NCI-H748 (cell line): ENCODE measurements around the gene COBL.
A peak's percentile ranks its signal among the peaks of the same experiment; 100 is the strongest.
"Not testable (repeated sequence)": the region's sequence is repeated elsewhere in the genome, so short reads cannot be mapped to it uniquely, and the experiment has no call there.

Source experiments
- DNase-seq: peaks from one replicate; lab custom pipeline; 2025; ENCODE audit not compliant: unreplicated experiment; lab: John Stamatoyannopoulos, UW

The COBL gene

DNA sequence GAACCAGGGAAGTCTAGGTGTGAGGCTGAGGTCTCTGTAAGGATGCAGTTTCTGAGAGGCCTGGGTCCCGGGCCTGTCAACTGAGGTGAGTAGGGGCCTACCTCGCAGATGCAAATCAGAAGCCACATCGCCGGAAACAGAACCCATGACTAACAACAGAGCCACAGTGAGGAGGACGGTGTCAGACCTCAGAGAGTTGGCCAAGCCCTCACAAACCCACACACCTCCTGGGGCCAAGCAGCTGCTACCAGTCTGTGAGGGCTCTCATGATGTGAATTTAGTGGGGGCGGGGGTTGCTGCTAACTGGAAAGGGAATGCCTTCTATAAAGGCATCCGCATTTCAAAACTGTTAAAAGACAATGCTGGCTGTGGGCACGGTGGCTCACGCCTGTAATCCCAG lies 103.0 kb downstream of the COBL start:
- no peak for DNase-seq

DNA sequence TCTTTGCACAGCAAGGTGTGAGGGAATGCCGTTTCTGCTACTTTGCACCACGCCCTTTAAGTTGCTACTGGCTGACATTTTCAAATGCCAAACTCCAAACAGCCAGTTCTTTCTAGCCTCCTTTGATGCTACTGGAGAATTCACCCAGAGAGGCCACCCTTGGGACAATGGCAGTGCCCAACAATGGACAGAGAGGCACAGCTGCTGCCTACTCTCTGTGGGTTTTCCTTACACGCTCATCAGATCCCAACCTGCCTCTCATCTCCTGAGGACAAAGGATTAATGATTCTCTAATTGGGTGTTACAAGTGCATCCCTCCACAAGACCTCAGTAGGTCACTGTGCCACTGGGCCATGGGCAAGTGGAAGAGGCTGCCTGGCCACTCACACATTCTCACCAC lies 105.8 kb downstream of the COBL start:
- DNase-seq: peak; percentile 16

DNA sequence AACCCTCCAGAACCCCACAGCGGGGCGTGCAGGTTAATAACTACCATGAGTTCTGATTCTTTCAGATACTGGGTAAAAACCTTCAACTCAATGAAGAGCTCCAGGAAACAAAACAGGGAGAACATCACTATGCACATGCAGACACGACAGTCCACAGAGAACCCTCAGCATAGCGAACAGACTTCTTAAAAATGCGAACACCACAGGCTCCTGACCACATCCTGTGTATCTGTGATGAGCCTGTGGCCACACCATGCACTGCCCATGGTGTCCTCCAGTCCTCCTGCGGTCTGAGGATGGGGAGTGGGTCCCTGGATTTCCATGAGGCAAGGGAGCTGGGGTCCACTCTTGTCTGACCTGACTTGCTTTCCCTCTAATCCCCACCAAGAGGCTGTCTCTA lies 107.2 kb downstream of the COBL start:
- peak; percentile 52 for DNase-seq

DNA sequence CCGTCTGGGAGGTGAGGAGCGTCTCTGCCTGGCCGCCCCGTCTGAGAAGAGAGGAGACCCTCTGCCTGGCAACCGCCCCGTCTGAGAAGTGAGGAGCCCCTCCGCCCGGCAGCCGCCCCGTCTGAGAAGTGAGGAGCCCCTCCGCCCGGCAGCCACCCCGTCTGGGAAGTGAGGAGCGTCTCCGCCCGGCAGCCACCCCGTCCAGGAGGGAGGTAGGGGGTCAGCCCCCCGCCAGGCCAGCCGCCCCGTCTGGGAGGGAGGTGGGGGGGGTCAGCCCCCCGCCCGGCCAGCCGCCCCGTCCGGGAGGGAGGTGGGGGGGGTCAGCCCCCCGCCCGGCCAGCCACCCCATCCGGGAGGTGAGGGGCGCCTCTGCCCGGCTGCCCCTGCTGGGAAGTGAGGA lies 108.5 kb downstream of the COBL start:
- DNase-seq: not testable (repeated sequence)

DNA sequence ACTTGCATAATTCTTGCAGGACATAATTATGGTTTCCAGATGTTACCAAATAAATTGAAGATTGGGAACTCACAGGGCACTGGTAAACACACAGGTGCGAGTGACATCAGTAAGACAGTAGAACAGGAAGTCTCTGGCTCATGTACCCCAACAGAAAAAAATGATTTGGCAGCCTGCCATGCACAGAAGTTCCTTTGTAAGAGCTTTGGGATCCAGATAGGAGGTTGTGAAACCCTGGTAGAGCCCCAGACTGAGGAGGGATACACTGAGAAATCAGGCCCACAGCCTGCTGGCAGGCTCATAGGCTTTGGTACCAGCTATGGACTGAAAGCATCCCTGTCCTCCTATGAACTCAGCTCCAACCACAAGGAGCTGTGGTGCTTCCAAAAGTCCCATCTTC lies 118.0 kb downstream of the COBL start:
- no peak for DNase-seq

DNA sequence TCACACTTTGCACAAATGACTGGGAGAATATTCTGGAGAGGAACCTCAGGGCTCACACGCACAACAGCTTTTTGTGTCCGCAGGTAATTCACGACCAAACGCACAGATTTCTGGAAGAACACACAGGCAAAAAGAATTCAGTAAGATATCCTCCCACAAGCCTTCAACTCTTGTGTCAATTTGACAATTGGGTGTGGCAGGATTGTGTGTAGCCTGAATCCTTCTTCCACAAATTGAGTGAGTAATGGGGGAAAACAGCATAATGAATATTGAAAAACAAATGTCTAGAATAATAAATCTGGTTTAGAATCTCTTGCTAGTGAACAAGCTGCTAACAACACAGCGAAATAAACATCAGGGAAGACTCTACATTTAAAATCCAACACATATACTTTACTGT lies 125.6 kb downstream of the COBL start:
- no peak for DNase-seq

DNA sequence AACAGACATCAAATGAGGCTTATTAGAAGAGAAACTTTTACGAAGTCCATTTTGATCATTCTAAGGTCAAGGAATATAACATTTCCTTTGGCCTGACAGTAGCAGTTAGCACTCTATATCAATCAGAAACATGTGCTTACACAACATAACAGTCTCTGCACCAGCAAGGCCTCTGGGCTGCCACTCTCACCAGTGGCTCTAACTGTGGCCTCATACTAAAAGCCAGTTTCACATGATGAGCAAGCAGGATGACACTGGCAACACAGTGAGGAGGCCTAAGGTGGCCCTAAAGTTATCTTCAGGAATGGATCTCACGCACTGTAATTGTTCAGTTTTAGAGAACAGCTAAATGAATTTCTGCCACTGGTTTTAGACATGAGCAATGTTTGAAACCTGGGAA lies 126.8 kb downstream of the COBL start:
- no peak for DNase-seq

DNA sequence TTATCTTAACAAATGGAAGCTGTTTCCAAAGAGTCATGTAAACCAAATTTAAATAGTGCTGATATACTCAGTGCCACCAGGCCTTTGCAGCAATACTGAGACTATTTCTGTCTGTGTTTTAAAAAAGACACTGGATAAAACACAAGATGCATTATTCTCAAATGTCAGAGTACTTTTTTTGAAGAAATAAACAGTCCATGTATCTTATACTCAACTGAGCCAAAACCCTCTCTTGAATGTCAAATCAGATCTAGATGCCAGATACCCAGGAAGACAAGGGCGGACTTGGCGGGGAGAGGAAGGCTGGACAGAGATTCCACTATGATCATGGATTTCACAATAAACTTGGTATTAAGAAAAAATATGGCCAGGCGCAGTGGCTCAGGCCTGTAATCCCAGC lies 127.6 kb downstream of the COBL start:
- DNase-seq: no peak

DNA sequence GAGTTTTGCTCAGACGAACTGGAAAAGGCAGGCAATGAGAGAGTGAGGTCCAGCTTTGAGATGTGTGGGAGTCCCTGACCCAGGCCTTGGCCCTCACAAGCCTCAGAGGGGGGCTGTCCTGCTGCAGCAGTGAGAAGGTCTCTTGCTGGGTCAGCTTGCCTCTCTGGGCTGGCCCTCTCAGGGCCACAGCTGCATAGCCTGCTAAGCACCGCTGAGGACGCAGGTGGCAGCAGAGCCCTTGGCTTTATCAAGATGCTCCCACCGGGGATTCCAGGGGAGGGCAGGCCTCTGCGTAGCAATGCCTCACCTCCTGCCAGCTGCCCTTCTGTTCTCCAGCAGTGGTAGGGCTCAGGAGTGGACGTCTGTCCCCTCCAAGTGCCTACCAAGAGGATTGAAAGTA lies 128.7 kb downstream of the COBL start:
- DNase-seq: peak; percentile 49

DNA sequence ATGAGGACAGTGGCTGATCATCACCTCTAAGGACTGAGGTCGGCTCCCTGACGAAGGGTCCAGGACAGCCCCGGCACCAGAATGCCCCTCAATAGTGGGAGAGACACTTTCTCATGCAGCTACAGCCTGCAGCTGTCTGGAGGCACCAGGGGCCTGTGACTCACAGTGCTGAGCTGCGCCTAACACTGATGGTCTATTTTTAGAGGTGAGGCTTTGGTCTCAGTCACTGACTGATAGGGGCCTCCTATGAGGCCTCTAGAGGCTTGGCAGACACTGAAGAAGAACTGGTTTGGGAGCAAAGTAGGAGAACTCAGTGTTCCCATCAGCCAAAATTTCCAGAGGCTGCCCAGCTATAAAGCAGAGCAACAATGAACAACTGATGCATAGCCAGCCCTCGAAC lies 130.1 kb downstream of the COBL start:
- no peak for DNase-seq

DNA sequence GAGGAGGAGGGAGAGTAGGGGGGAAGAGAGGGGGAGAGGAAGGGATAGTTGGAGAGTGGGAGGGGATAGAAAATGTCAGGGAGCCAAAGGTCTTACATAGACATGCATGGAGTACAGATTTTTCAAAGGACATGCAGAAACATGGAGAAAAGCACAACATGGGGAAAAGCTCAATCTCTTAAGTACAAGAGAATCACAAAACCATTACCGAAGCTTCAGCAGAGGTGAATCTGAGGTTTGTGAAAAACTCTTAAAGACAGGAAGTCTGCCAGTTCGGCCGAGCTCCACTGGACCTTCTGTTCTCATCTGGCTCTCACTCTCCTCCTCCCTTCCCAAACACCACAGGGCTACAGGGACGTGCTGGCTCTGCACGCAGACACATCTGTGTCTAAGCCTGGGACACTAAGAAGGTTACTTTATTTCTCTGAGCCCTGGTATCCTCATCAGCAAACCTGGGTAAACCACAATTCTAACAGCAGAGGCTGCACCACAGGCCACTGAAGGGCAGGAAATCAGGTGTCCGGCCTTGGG lies 133.9 kb downstream of the COBL start:
- no peak for DNase-seq

DNA sequence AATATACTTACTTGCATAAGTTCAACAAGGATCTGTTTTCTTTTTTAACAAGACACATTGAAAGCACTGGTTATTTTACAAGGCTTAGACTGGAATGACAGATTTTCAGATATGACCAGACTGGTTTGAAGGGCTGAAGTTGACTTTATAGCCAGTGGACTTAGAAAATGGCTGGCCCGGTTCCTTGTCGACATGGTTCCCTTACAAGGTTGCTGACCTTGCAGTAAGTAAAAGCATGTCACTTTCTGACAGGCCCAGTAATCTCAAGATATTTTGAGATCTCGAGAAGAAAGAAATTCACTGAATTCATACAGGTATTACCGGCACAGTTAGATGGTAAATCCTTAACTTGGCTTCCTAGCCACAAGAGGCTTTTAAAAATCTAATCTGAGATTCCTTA lies 136.5 kb downstream of the COBL start:
- no peak for DNase-seq

DNA sequence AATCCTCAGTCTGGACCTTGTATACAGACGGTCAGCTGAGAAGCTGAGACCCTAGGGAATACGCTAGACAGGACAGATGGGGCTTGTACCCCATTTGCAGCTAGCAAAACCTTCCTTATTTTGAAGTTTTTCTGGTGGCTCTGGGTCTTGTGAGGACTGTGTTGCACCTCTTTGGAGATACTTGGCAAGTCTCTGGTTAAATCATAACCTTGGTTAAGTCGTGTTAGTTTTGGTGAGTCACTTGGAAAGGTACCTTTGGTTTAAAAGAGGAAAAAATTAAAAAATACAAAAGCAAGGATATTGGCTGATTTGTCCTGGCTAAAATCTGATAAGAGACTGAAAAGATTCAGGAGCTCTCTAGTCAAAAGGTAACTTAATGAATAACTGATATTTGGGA lies 140.6 kb downstream of the COBL start:
- DNase-seq: no peak

DNA sequence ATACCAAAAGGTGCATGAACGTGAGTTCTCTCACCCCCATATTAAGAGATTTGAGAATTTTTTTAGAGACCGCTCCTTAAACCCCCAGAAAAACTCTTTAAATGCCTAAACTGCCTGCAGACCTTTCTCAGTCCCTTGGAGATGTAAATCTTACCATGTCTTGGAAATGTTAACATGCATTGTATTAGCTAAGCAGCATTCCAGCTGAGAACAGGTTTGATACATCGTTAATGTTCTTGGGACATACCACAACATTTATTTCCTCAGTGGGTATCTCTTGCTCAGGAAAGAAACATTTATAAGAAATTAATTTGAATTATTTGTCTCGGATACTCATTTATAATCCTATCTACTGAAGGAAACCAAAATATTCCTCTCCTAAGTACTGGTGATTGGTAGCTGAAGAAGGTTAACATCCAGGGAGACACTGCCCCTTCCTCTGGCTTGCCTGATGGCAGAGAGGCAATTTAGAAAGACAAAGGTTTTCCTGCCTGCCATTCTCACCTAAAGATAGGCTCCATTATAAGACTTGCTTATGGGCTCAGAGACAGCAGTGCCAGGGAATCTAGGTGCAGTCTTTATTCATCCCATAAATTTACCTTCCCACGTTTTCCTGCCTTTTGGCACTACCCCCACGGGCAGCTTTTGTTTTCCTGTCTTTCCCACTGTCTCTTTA lies 141.2 kb downstream of the COBL start:
- no peak for DNase-seq

DNA sequence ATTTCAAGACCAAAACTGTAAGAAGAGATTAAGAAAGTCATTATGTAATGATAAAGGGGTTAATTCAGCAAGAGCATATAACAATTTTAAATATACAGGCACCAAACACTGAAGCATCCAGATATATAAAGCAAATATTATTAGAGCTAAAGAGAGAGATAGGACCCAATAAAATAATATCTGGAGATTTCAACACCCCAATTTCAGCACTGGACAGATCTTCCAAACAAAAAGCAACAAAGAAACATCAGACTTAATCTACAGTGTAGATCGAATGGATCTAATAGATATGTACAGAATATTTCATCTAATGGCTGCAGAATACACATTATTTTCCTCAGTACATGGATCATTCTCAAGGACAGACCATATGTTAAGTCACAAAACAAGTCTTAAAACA lies 151.3 kb downstream of the COBL start:
- DNase-seq: no peak

DNA sequence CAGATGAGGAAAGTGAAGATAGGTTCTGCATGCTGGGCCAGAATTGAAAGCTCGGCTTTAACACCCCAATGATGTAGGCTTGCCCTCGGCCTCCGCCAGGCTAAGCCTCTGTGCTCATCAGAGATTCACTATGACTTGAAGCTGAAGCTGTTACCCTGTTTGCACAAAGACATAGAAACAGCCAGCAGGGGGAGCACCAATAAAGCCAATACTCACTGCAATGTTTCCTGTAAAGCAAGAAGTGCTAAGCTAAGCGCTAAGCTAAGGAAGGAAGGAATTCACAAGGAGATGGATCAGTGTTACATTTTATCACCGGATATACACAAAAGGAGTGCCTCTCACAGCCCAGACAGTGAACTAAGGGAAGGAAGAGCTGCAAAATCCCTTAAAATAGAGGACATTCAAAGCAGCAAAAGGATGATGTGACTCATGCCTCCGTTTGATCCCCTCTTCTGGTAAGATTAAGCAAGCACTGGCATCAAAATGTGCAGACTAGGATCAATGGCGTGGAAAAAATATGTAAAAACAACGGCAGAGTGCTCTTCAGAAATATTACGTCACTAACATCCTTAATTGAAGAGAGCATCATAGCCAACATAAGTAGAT lies 153.8 kb downstream of the COBL start:
- DNase-seq: peak; percentile 86

DNA sequence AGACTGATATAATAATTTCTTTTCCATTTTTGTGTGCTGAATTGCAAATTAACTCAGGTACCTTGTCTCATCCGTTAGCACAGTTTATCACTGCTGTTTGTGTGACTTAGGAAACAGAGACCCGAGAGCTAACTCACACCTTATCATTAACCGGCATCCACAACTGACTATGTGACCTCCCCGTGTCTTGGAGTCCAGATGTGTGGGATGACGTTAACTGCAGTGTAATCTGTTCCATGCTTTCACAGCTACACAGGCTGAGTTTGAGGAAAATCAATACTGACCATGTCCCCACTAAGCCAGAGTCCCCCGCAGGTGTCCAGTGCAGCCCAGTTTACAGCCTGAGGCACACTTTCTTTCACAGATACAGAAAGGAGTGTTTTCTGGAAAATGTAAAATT lies 154.7 kb downstream of the COBL start:
- DNase-seq: no peak

DNA sequence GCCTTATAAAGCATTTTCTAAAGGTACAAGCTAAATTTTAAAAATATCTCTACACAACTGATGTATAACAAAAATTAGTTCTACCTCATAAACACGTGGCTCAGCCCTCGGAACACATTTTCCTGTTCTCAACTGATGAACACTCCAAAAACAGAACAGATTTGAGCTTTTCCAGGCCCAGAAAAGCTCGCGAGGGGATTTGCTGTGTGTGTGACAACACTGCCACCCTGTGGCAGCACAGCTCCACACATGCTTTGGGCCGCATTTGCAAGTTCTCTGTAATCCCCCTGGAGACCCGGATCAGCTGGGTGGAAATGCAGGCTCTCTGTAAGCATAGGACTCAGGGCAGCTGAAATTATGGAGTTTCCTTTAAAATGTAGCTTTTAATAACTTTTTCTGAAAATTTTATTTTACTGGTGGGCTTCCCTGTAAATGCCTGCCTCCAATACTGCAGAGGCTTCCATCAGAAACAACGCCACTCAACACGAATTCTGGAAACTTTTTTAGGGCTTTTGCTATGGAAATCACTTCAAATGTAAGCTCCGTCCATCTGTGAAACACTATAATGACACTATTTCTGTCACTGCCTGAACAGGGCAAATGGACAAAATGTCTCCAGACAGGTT lies 155.5 kb downstream of the COBL start:
- DNase-seq: peak; percentile 79

DNA sequence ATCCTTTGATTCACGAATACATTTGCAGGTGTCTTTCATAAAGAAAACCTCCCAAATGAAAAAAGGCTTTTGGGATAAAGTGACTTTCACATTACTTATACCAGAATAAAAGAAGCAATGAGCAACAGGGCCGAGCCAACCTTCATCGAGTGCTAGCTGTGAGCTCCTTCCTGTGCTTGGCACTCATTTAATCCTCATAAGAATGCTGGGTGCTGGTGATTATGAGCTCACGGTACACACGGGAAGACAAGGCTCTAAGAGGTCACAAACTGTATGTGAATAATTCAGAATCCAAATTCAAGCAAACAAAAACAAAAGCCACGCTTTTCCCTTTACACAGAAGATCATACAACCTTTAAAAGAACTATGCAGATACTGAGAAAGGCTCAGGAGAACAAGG lies 156.2 kb downstream of the COBL start:
- no peak for DNase-seq

DNA sequence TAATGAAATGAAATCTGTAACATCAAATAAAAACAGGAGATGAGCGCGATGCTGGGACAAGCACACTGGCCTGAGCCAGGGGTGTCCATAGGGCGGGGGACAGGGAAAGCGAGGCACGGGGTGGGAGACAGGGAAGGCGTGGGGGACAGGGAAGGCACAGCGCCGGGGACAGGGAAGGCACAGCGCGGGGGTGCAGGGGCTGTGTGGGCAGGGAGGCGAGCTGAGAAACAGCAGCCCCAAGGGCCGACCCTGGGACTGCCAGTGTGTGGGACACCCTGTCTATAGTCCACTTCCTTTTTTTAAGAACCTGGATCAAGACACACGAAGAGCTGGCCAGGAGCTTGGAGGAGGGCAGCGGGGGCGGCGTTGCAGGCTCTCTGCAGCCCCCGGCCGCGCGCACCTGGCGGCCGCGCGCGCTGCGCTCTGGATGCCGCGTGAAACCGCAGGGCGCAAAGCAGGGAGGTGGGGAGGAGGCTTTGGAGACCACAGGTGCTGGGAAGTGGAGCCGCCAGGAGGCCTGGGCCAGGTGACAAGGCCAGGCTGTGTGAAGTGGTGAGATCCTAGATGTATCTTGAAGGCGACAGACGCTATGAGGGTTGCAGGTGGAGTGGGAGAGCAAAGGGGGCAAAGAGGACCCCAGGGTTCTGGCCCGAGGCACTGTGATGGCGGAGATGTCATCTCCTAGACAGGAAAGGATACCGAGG lies 157.7 kb downstream of the COBL start:
- no peak for DNase-seq

DNA sequence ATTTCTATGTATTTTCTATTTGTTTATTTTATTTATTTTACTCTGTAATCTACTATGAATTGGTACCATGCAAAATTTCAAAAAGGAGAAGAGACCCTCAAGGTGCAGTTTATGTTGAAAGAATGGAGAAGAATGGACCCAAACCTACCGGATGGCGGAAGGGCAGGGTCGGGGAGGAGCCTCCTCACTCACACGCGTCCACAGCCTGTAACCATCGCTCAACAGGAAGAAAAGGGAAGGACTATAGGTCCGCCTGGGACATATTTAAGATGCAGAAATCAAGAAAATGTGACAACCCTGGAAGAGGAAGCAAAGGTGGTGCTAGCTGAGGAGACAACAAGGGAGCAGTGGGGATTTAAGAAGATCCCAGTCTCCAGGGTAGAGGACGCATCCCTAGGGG lies 158.4 kb downstream of the COBL start:
- no peak for DNase-seq

DNA sequence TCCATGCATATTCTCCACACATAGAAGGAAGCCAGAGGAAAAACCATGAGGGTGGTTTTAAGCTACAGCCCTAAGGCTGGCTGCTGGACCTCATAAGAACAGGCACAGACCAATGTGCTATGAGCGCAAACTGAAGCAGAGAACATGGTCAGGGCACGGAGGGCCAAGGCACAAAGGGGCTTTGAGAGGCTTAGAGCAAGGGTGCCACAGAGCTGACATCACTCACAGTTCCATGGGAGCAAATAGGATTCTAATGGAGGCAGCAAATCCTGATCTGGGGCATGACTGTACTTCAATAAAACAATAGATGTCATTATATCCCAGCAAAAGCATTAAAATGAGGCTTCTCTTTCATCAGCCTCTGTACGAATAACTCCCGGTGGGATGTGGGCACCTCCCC lies 162.4 kb downstream of the COBL start:
- no peak for DNase-seq
